HEK293 (cell line): ENCODE data around the gene TCF15.

Experiments used
- CTCF ChIA-PET: fragments of 350-600 bp; formaldehyde crosslinking; extraction: SDS; loops from one replicate; lab custom pipeline; 2021; ENCODE audit warnings: antibody characterized with exemption; lab: Yijun Ruan, JAX
- POLR2A ChIA-PET: fragments of 300-600 bp; formaldehyde crosslinking; extraction: SDS; loops from one replicate; lab custom pipeline; 2020; ENCODE audit warnings: antibody characterized with exemption, inconsistent platforms; lab: Yijun Ruan, JAX
- H3K27ac ChIP-seq: fragments of 200-500 bp; sonication (Bioruptor generic); 2 replicates; pipeline ENCODE4 v1.5.1; 2014; ENCODE audit warnings: low read depth, low read length, control low read depth, inconsistent platforms; ENCODE audit errors: extremely low read depth
- H3K36me3 ChIP-seq, 2 experiments: fragments of 200-500 bp in 1 of 2; sonication (Bioruptor generic) in 1 of 2; 1 replicate in 1 of 2; 2 replicates in 1 of 2; pipeline ENCODE4 v1.5.1; 2014 to 2017; ENCODE audit warnings: inconsistent platforms in 2 of 2, low read length in 2 of 2; ENCODE audit not compliant: control insufficient read depth in 2 of 2, insufficient read depth in 1 of 2
- H3K4me1 ChIP-seq: fragments of 200-500 bp; sonication (Bioruptor generic); 2 replicates; pipeline ENCODE4 v1.5.1; 2014; ENCODE audit warnings: mild to moderate bottlenecking, low read length, inconsistent platforms; ENCODE audit not compliant: control insufficient read depth, insufficient read depth
- H3K4me3 ChIP-seq: 2 replicates; pipeline ENCODE4 v1.5.1; 2011; ENCODE audit warnings: low read depth, mild to moderate bottlenecking, control low read depth, low read length, moderate library complexity
- H3K9me3 ChIP-seq: fragments of 200-500 bp; sonication (Bioruptor generic); 2 replicates; pipeline ENCODE4 v1.5.1; 2014; ENCODE audit warnings: low read depth, low read length, inconsistent platforms; ENCODE audit not compliant: control insufficient read depth, insufficient read depth
- BCL6B ChIP-seq: fragments of 450-650 bp; formaldehyde crosslinking; IDR thresholded peaks from 2 replicates; pipeline ENCODE4 v1.5.1; 2017; ENCODE audit warnings: missing biosample characterization, missing genetic modification characterization
- GLIS1 ChIP-seq: fragments of 450-650 bp; formaldehyde crosslinking; IDR thresholded peaks from 2 replicates; pipeline ENCODE4 v1.5.1; 2016; ENCODE audit warnings: missing biosample characterization, missing genetic modification characterization
- HOXD13 ChIP-seq: sonication (generic); formaldehyde crosslinking; IDR thresholded peaks from 2 replicates; pipeline ENCODE4 v1.8.0; 2022; ENCODE audit warnings: missing genetic modification reagents, borderline replicate concordance
- KLF1 ChIP-seq: fragments of 450-650 bp; formaldehyde crosslinking; IDR thresholded peaks from 2 replicates; pipeline ENCODE4 v1.5.1; 2016; ENCODE audit warnings: missing biosample characterization, missing genetic modification characterization
- PATZ1 ChIP-seq: fragments of 450-650 bp; formaldehyde crosslinking; IDR thresholded peaks from 2 replicates; pipeline ENCODE4 v1.5.1; 2016; ENCODE audit warnings: missing biosample characterization, missing genetic modification characterization
- SCRT1 ChIP-seq: fragments of 450-650 bp; formaldehyde crosslinking; IDR thresholded peaks from 2 replicates; pipeline ENCODE4 v1.5.1; 2016; ENCODE audit warnings: missing biosample characterization, missing genetic modification characterization, borderline replicate concordance
- ZBTB10 ChIP-seq: fragments of 450-650 bp; formaldehyde crosslinking; IDR thresholded peaks from 2 replicates; pipeline ENCODE4 v1.5.1; 2016; ENCODE audit warnings: missing biosample characterization, missing genetic modification characterization
- ZFP69B ChIP-seq: fragments of 450-650 bp; formaldehyde crosslinking; IDR thresholded peaks from 2 replicates; pipeline ENCODE4 v1.5.1; 2016; ENCODE audit warnings: missing biosample characterization, missing genetic modification characterization
- ZNF18 ChIP-seq: fragments of 450-650 bp; formaldehyde crosslinking; IDR thresholded peaks from 2 replicates; pipeline ENCODE4 v1.5.1; 2016; ENCODE audit warnings: missing biosample characterization, missing genetic modification characterization
- ZNF335 ChIP-seq: fragments of 450-650 bp; formaldehyde crosslinking; conservative IDR thresholded peaks from 2 replicates; pipeline ENCODE4 v1.5.1; 2016; ENCODE audit warnings: missing biosample characterization, missing genetic modification characterization
- ZNF391 ChIP-seq: fragments of 450-650 bp; formaldehyde crosslinking; IDR thresholded peaks from 2 replicates; pipeline ENCODE4 v1.5.1; 2016; ENCODE audit warnings: low read depth, missing biosample characterization, missing genetic modification characterization, borderline replicate concordance
- ZNF394 ChIP-seq: fragments of 450-650 bp; formaldehyde crosslinking; IDR thresholded peaks from 2 replicates; pipeline ENCODE4 v1.5.1; 2016; ENCODE audit warnings: missing biosample characterization, missing genetic modification characterization, mild to moderate bottlenecking, moderate library complexity, borderline replicate concordance
- ZNF555 ChIP-seq: fragments of 450-650 bp; formaldehyde crosslinking; conservative IDR thresholded peaks from 2 replicates; pipeline ENCODE4 v1.5.1; 2017; ENCODE audit warnings: missing biosample characterization, mild to moderate bottlenecking, missing genetic modification characterization, inconsistent platforms
- ZNF571 ChIP-seq: fragments of 450-650 bp; formaldehyde crosslinking; IDR thresholded peaks from 2 replicates; pipeline ENCODE4 v1.5.0; 2017; ENCODE audit warnings: missing biosample characterization, missing genetic modification characterization
- ZNF629 ChIP-seq: fragments of 450-650 bp; formaldehyde crosslinking; IDR thresholded peaks from 2 replicates; pipeline ENCODE4 v1.5.1; 2017; ENCODE audit warnings: missing biosample characterization, missing genetic modification characterization
- ZNF843 ChIP-seq: fragments of 450-650 bp; formaldehyde crosslinking; IDR thresholded peaks from 2 replicates; pipeline ENCODE4 v1.5.1; 2016; ENCODE audit warnings: missing biosample characterization, missing genetic modification characterization
- ZSCAN18 ChIP-seq: fragments of 450-650 bp; formaldehyde crosslinking; IDR thresholded peaks from 2 replicates; pipeline ENCODE4 v1.5.1; 2016; ENCODE audit warnings: missing biosample characterization, missing genetic modification characterization

Gene TCF15

GRCh38 chr20:652615-653109 lies 42.6 kb upstream of the TCF15 start (continued):
- TF ChIP-seq ZNF394 (tag by site-specific recombination) = no peak
- no peak; the same call in 1 of the 2 replicates for TF ChIP-seq ZNF629
- peak; percentile 36; the same call in 1 of the 2 replicates for TF ChIP-seq ZNF335 (tag by site-specific recombination)
- TF ChIP-seq HOXD13 (CRISPR knock-in tag) = no peak
- TF ChIP-seq SCRT1 = no peak
- TF ChIP-seq ZNF571 (tag by site-specific recombination) = no peak
- TF ChIP-seq ZBTB10 (tag by site-specific recombination) = no peak
- TF ChIP-seq ZNF555 (tag by site-specific recombination) = no peak
- no peak for TF ChIP-seq ZNF843 (tag by site-specific recombination)
- TF ChIP-seq ZNF391 (tag by site-specific recombination) = no peak
- TF ChIP-seq PATZ1 (tag by site-specific recombination) = no peak
- no peak for TF ChIP-seq BCL6B (tag by site-specific recombination)
- no peak for TF ChIP-seq GLIS1
- TF ChIP-seq, all 188 proteins: peak for 19

GRCh38 chr20:651713-652614 lies 41.9 kb upstream of the TCF15 start:
- H3K36me3 ChIP-seq = peaks cover 5 to 43% of the 10 kb centered on the region in 2 experiments; a peak in 2 of 3 replicates
- ChIA-PET POLR2A (interaction anchor here (0.7 to 0.9 kb wide), 2 partner anchors 91 to 144 kb away, joined by 3 to 6 read pairs; no protein-coding TSS in a partner anchor), CTCF (interaction anchor here (0.6 to 3.1 kb wide), 14 partner anchors 9 to 304 kb away, joined by 3 to 15 read pairs (median 4); no protein-coding TSS in a partner anchor)
- H3K9me3 ChIP-seq = no peaks in the 10 kb centered on the region
- H3K4me1 ChIP-seq = no peaks in the 10 kb centered on the region
- TF ChIP-seq ZFP69B (tag by site-specific recombination) (0 out of 2 replicates have a peak, but pooled peaks have one; percentile 45), ZNF18 (0 out of 2 replicates have a peak, but pooled peaks have one; percentile 36), KLF1 (0 out of 2 replicates have a peak, but pooled peaks have one; percentile 13), ZSCAN18 (tag by site-specific recombination) (no peak)
- no peak overlapping the region; the same call in 1 of the 2 replicates for H3K27ac ChIP-seq
- H3K4me3 ChIP-seq = peak overlapping the region; percentile 59
